Right lobe of liver (tissue), 6 donors: ENCODE measurements around the gene CACNA2D4. TPM values are rescaled to one million over a fixed set of nuclear protein-coding genes. Genes with fewer than 3 reads are reported as not detected.

Source experiments
- ATAC-seq, 4 donors: fragments of 200-7000 bp; cut with Tn5 transposase; one replicate each; pipeline ENCODE4 v1.9.1; 2020; ENCODE audit warnings: mild to moderate bottlenecking in 4 of 4, moderate library complexity in 4 of 4
- DNase-seq, 3 donors: peaks; one replicate each; pipeline ENCODE4 v3.0.0-alpha.2; 2020
- H3K27ac ChIP-seq, 3 donors: fragments of 200-600 bp; one replicate each; pipeline ENCODE4 v1.8.0; 2022
- H3K27me3 ChIP-seq, 2 donors: fragments of 200-600 bp; one replicate each; pipeline ENCODE4 v1.8.0; 2022
- H3K36me3 ChIP-seq, 4 donors: fragments of 200-600 bp; sonication (generic) in 1 of 4; one replicate each; pipeline versions ENCODE4 v1.5.1 to v1.8.0; 2017 to 2022; ENCODE audit warnings: control low read depth in 1 of 4
- H3K4me1 ChIP-seq, 4 donors: fragments of 200-600 bp; sonication (generic) in 1 of 4; one replicate each; pipeline versions ENCODE4 v1.5.1 to v1.8.0; 2017 to 2022; ENCODE audit warnings: control low read depth in 1 of 4
- H3K4me3 ChIP-seq, 3 donors: fragments of 200-600 bp; one replicate each; pipeline ENCODE4 v1.8.0; 2022
- H3K9me3 ChIP-seq, 4 donors: fragments of 200-600 bp; sonication (generic) in 1 of 4; one replicate each; pipeline versions ENCODE4 v1.5.1 to v1.8.0; 2017 to 2022; ENCODE audit warnings: control low read depth in 1 of 4
- POLR2A ChIP-seq: fragments of 450-650 bp; IDR thresholded peaks from one replicate; pipeline ENCODE4 v1.6.1; 2017; ENCODE audit warnings: antibody characterized with exemption, mild to moderate bottlenecking
- WGBS: methylation state at CpG from one replicate; pipeline ENCODE4 v1.1.6; 2018; ENCODE audit warnings: low coverage, low lambda C conversion rate; ENCODE audit not compliant: insufficient coverage; ENCODE audit errors: missing lambda C conversion rate; 5-methylcytosine and 5-hydroxymethylcytosine counted together
- intact Hi-C, 2 donors: fragments of 100-400 bp; cut with DNase I; formaldehyde crosslinking; loops; one replicate each; pipeline versions ENCODE4 v1.11.2 to v1.14.1; 2022
- total RNA-seq, 6 experiments: library from RNA; depleted of rRNA in 2 of 6; stranded (reverse); fragments of >200 nt in 2 of 6; fragmentation: NEBNext Ultra II Directional in 3 of 6; extraction: Animal tissue kit (Norgen Biotek cat#: 25700) in 3 of 6; gene quantifications; one replicate each; pipeline versions ENCODE4 v1.1.0 to v1.2.4, GENCODE V29; 2016 to 2023
- TF ChIP-seq, protein P1 (sequence below), 4 donors: fragments of 200-600 bp in 3 of 4; fragments of 450-650 bp in 1 of 4; IDR thresholded peaks; one replicate each; pipeline versions ENCODE4 v1.5.1 to v1.8.0; 2016 to 2022; ENCODE audit warnings: antibody characterized with exemption in 4 of 4, mild to moderate bottlenecking in 2 of 4
- donor health status: DM: no; HTN: yes; CAD: no.
- donor health status: DM: no; HTN: no; CAD: no.
- donor health status: DM: no; HTN: no; CAD: no.
- donor health status: DM: no; HTN: yes; CAD: no.
- donor health status: DM: no; HTN: yes; CAD: no.

Gene CACNA2D4
- total RNA-seq, 6 experiments from 2014 or later = 0.87 to 1.9 (median 0.96) TPM

DNA sequence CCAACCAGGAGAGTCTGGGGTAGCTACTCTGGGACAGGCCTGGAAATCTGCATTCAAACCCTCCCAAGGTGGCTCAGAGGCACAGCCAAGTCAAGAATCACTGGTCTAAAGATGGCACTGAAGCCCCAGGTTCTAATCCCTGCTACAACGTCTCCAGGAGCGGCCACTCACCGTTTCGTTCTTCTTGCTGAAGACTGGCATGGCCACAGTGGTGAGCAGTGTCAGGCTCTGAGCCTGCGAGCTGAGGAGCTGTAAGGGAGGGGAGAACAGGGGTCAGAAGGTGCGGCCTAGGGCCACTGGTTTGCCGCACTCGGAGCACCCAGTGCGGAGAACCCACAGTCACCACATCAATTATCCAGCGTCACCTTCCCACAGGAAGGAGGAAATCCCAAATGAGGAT lies 38.8 kb downstream of the CACNA2D4 start:
- 92% methylated on average over 5 of the region's 10 CpGs for WGBS
- Histone ChIP-seq H3K9me3 (no peaks in the 10 kb centered on the region), H3K4me1 (no peaks in the 10 kb centered on the region), H3K27me3 (no peaks in the 10 kb centered on the region), H3K4me3 (no peak overlapping the region), H3K27ac (no peak overlapping the region), H3K36me3 (no peaks in the 10 kb centered on the region)
- intact Hi-C loops = no loop called here
- DNase-seq (peak in 1 of 3 donors; percentile 33), ATAC-seq (no peak)
- no peak for TF ChIP-seq POLR2A
- TF ChIP-seq, protein P1, sequence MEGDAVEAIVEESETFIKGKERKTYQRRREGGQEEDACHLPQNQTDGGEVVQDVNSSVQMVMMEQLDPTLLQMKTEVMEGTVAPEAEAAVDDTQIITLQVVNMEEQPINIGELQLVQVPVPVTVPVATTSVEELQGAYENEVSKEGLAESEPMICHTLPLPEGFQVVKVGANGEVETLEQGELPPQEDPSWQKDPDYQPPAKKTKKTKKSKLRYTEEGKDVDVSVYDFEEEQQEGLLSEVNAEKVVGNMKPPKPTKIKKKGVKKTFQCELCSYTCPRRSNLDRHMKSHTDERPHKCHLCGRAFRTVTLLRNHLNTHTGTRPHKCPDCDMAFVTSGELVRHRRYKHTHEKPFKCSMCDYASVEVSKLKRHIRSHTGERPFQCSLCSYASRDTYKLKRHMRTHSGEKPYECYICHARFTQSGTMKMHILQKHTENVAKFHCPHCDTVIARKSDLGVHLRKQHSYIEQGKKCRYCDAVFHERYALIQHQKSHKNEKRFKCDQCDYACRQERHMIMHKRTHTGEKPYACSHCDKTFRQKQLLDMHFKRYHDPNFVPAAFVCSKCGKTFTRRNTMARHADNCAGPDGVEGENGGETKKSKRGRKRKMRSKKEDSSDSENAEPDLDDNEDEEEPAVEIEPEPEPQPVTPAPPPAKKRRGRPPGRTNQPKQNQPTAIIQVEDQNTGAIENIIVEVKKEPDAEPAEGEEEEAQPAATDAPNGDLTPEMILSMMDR (IDR thresholded peaks at IDR 0.05) = no peak

DNA sequence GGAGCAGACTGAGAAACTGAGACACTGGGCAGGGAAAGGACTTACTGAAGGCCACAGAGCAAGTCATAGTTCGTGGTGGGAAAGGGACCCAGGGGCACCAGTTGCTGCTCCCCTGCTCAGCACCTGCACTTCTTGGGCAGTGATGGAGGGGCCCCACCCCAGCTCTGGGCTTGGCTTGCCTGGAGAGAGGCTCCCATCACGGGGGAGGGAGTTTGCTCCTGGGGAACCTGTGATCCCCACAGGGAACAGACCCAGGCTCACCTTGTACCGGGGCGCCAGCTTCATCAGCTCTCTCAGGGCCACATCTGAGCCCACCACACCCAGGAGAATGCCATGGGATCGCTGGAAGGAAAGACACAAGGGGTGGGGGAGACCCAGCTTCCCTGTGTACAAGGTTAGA lies 39.8 kb downstream of the CACNA2D4 start:
- peak in 1 of 3 donors; percentile 29 for DNase-seq
- intact Hi-C loops = no loop called here
- no peak overlapping the region for H3K4me3 ChIP-seq
- no peaks in the 10 kb centered on the region for H3K36me3 ChIP-seq
- no peaks in the 10 kb centered on the region for H3K9me3 ChIP-seq
- no peak for ATAC-seq
- TF ChIP-seq POLR2A = no peak
- TF ChIP-seq, protein P1 (IDR thresholded peaks at IDR 0.05) = no peak
- H3K4me1 ChIP-seq = no peaks in the 10 kb centered on the region
- WGBS = 30% methylated on average over 1 of the region's 5 CpGs
- H3K27ac ChIP-seq = no peak overlapping the region
- no peaks in the 10 kb centered on the region for H3K27me3 ChIP-seq

DNA sequence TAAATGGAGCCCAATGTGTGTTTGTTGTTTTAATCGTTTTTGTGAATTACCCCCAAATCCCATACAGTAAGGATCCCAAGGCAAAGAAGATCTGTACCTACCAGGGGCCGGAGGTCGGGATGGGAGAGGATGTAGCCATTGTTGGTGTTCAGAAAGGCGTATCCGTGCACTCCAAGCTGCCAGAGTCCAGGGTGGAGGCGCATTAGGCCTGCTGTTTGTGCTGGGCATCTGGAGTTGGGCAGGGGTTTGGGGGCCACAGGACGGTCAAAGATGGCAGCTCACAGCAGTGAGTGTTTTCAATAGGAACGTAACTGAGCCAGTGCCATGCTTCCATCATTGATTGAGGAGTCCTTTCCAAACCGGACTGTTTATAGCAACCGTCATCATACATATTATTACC lies 40.2 kb downstream of the CACNA2D4 start:
- Histone ChIP-seq H3K4me3 (no peak overlapping the region), H3K27ac (no peak overlapping the region), H3K36me3 (no peaks in the 10 kb centered on the region), H3K4me1 (no peaks in the 10 kb centered on the region), H3K27me3 (no peaks in the 10 kb centered on the region), H3K9me3 (no peaks in the 10 kb centered on the region)
- intact Hi-C loops = no loop called here
- TF ChIP-seq POLR2A = no peak
- TF ChIP-seq, protein P1 (IDR thresholded peaks at IDR 0.05) = no peak
- no peak for DNase-seq
- no peak for ATAC-seq
- WGBS = 81% methylated on average over 9 of the region's 10 CpGs

DNA sequence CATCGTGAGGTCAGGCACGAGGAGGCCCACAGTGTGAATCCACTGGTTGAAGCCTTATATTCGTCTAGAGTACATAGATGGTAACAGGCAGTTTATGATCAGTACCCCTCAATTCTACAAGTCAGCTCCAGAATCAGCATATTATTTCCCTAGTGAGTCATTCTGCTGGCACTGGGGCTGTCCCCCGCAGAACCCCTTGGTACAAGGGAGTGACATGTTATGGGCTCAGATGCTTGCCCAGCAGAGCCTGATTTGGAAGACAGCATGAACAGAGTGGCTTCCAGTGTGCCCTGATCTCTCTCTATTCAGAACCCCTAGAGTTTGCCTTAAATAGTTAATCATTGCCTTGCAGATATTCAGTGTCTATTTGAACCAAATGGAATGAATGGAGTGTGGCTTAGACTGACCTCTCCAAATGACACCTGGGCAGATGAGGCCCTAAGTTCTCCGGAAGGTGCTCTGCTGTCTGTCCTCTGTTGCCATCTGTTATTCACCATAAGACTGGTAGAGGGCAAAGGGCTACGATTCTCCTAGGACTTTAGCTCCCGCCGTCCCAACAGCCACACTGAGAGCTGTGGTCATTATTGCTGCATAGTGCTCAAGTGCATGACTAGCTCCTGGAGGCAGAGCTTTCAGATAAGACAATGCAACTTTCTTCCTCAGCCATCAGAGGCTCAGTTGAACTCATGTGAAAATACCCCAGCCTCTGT lies 41.1 kb downstream of the CACNA2D4 start:
- Histone ChIP-seq H3K27ac (no peak overlapping the region), H3K9me3 (no peaks in the 10 kb centered on the region), H3K4me1 (no peaks in the 10 kb centered on the region), H3K4me3 (no peak overlapping the region), H3K36me3 (no peaks in the 10 kb centered on the region), H3K27me3 (no peaks in the 10 kb centered on the region)
- ATAC-seq = no peak
- 72% methylated on average over 4 of the region's 8 CpGs for WGBS
- DNase-seq = no peak
- intact Hi-C loops = no loop called here
- no peak for TF ChIP-seq POLR2A

DNA sequence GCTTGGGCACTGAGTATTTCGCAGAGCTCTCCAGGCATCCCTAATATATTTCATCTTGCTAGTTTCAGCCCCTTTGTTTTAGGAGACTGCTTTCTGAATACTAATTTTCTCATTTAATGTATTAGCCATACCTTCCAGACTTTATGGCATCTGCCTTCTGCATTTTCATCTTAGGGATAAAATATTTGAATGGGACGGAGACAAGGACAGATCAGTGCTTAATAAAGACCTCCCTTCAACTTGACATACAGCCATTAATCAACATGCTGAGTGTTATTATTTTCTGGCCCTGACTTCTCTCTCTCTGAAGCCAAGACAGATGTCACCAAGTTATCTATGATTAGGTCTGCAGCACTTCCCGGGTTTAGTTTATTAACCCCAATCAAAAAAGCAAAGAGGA lies 42.4 kb downstream of the CACNA2D4 start:
- DNase-seq (no peak), ATAC-seq (no peak)
- Histone ChIP-seq H3K4me3 (no peak overlapping the region), H3K27me3 (no peaks in the 10 kb centered on the region), H3K4me1 (no peaks in the 10 kb centered on the region), H3K27ac (no peak overlapping the region), H3K9me3 (no peaks in the 10 kb centered on the region), H3K36me3 (no peaks in the 10 kb centered on the region)
- TF ChIP-seq, protein P1 (IDR thresholded peaks at IDR 0.05) = no peak
- TF ChIP-seq POLR2A = no peak
- WGBS = 46% methylated on average over 3 of the region's 3 CpGs
- intact Hi-C loops = no loop called here
